Stomach (tissue), 4 donors: Measurements from ENCODE around the gene SLC8A2.

Source experiments
- CTCF ChIP-seq, 7 experiments: fragments of 450-650 bp in 4 of 7; fragments of 200-600 bp in 3 of 7; sonication (generic) in 3 of 7; IDR thresholded peaks; one replicate each; pipeline ENCODE4 v1.5.1; 2016 to 2019; ENCODE audit warnings: antibody characterized with exemption in 7 of 7, control low read depth in 2 of 7, mild to moderate bottlenecking in 1 of 7
- POLR2AphosphoS5 ChIP-seq, 3 donors: sonication (generic); formaldehyde crosslinking; IDR thresholded peaks; one replicate each; pipeline ENCODE4 v1.6.1; 2016; ENCODE audit warnings: antibody characterized with exemption in 3 of 3

GRCh38 chr19:47464675-47465419 lies 6.8 kb downstream of the SLC8A2 start:
- TF ChIP-seq POLR2AphosphoS5 (IDR thresholded peaks at IDR 0.05): no peak
- TF ChIP-seq CTCF (IDR thresholded peaks at IDR 0.05): no peak
